Caco-2 (cell line): Measurements from ENCODE around the gene CHM. TPM values are rescaled to one million over a fixed set of nuclear protein-coding genes. Genes with fewer than 3 reads are reported as not detected.
A peak's percentile ranks its signal among the peaks of the same experiment; 100 is the strongest.

Source experiments
- BruUV-seq: library from RNA; stranded (reverse); fragments of 400-500 nt; replicated peaks from 2 replicates; lab custom pipeline; 2021; lab: Mats Ljungman, UMichigan
- CTCF ChIA-PET: fragments of 300-600 bp; sonication (Branson Sonifier 250); formaldehyde crosslinking; loops from one replicate; lab custom pipeline; 2022; ENCODE audit warnings: antibody characterized with exemption; lab: Charles Lee
- POLR2A ChIA-PET: fragments of 300-600 bp; sonication (Branson Sonifier 250); formaldehyde crosslinking; loops from one replicate; lab custom pipeline; 2022; ENCODE audit warnings: antibody characterized with exemption; lab: Charles Lee
- DNase-seq, 2 experiments: peaks; one replicate each; pipeline versions ENCODE4 v3.0.0 to v3.0.0-alpha.2; 2020 to 2022
- H3K27me3 ChIP-seq: replicated peaks from 2 replicates; pipeline ENCODE4 v1.6.0; 2011; ENCODE audit warnings: low read length; ENCODE audit not compliant: control insufficient read depth, insufficient read depth
- H3K36me3 ChIP-seq: 2 replicates; pipeline ENCODE4 v1.5.1; 2011; ENCODE audit warnings: low read length; ENCODE audit not compliant: control insufficient read depth, insufficient read depth
- H3K4me1 ChIP-seq: fragments of 250-450 bp; sonication (Bioruptor Pico); 2 replicates; pipeline ENCODE4 v1.5.1; 2020; ENCODE audit warnings: mild to moderate bottlenecking
- H3K4me3 ChIP-seq: 2 replicates; pipeline ENCODE4 v1.5.1; 2011; ENCODE audit warnings: low read depth, mild to moderate bottlenecking, control low read depth, low read length
- H3K9me3 ChIP-seq: fragments of 250-450 bp; sonication (Bioruptor Pico); 2 replicates; pipeline ENCODE4 v1.5.1; 2020; ENCODE audit warnings: mild to moderate bottlenecking, moderate library complexity
- H3K27ac Mint-ChIP-seq: one replicate; pipeline ENCODE4 v1.8.0; 2022; ENCODE audit warnings: mixed read lengths; ENCODE audit not compliant: unreplicated experiment
- H3K27me3 Mint-ChIP-seq: one replicate; pipeline ENCODE4 v1.8.0; 2022; ENCODE audit warnings: mixed read lengths; ENCODE audit not compliant: insufficient read depth, unreplicated experiment
- H3K36me3 Mint-ChIP-seq: one replicate; pipeline ENCODE4 v1.8.0; 2022; ENCODE audit warnings: mild to moderate bottlenecking, mixed read lengths; ENCODE audit not compliant: insufficient read depth, unreplicated experiment
- H3K4me1 Mint-ChIP-seq: one replicate; pipeline ENCODE4 v1.8.0; 2022; ENCODE audit warnings: low read depth, mixed read lengths; ENCODE audit not compliant: unreplicated experiment
- H3K4me3 Mint-ChIP-seq: one replicate; pipeline ENCODE4 v1.8.0; 2022; ENCODE audit warnings: mild to moderate bottlenecking, moderate library complexity, mixed read lengths; ENCODE audit not compliant: unreplicated experiment
- H3K9me3 Mint-ChIP-seq: one replicate; pipeline ENCODE4 v1.8.0; 2022; ENCODE audit warnings: mixed read lengths; ENCODE audit not compliant: unreplicated experiment
- intact Hi-C: fragments of 100-400 bp; cut with micrococcal nuclease; formaldehyde crosslinking; loops from one replicate; pipeline ENCODE4 v1.10.0; 2022; ENCODE audit not compliant: unreplicated experiment
- microRNA-seq: library from miRNA; unstranded; fragments of <30 nt; microRNA quantifications from one replicate; pipeline ENCODE4 v1.2.0, GENCODE V29; 2022
- total RNA-seq: library from RNA; stranded (reverse); gene quantifications from 2 replicates; pipeline ENCODE4 v1.2.3, GENCODE V29; 2022
- TF ChIP-seq, protein P1 (sequence below), 2 experiments: fragments of 200-600 bp in 1 of 2; IDR thresholded peaks; 1 replicate in 1 of 2; 2 replicates in 1 of 2; pipeline versions ENCODE4 v1.5.1 to v1.8.0; 2011 to 2022; ENCODE audit warnings: antibody characterized with exemption in 1 of 2, control low read depth in 1 of 2, inconsistent platforms in 1 of 2, low read depth in 1 of 2, low read length in 1 of 2, mild to moderate bottlenecking in 1 of 2, moderate library complexity in 1 of 2; ENCODE audit not compliant: insufficient read depth in 1 of 2, severe bottlenecking in 1 of 2, unreplicated experiment in 1 of 2

The CHM gene
- total RNA-seq, 1 experiment from 2014 or later = 24.0 TPM

DNA sequence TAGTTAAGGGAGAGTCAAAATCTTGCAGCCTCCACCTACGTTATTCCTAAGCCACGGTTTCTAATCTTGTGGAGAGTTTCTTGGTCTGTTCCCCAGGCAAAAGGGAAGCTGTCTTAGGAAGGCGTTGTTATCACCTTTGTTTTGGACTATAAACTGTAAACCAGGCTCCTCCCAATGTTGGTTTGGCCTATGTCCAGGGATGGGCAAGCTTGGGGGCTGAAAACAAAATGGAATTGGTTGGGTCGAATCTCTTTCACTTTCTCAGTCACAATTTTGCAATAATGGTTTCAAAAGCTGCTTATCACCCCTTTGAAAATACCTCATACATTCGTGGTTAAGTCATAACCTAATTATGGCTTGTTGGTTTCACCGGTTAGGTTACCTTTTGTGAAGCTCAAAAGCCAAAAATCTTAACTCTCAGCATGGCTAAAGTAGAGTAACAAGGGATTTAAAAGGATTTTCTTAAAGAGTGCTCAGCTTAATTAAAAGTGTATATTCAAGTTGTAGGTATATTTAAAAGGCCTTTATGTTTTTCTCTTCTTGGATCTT, 232.1 kb downstream of the CHM start:
- no peak overlapping the region for H3K4me3 Mint-ChIP-seq
- no peaks in the 10 kb centered on the region for H3K27me3 Mint-ChIP-seq
- ChIA-PET POLR2A (no interaction called here), CTCF (no interaction called here)
- no peaks in the 10 kb centered on the region for H3K4me1 ChIP-seq
- H3K36me3 Mint-ChIP-seq = no peaks in the 10 kb centered on the region
- H3K36me3 ChIP-seq = no peaks in the 10 kb centered on the region
- no peak overlapping the region for H3K4me3 ChIP-seq
- TF ChIP-seq, protein P1, sequence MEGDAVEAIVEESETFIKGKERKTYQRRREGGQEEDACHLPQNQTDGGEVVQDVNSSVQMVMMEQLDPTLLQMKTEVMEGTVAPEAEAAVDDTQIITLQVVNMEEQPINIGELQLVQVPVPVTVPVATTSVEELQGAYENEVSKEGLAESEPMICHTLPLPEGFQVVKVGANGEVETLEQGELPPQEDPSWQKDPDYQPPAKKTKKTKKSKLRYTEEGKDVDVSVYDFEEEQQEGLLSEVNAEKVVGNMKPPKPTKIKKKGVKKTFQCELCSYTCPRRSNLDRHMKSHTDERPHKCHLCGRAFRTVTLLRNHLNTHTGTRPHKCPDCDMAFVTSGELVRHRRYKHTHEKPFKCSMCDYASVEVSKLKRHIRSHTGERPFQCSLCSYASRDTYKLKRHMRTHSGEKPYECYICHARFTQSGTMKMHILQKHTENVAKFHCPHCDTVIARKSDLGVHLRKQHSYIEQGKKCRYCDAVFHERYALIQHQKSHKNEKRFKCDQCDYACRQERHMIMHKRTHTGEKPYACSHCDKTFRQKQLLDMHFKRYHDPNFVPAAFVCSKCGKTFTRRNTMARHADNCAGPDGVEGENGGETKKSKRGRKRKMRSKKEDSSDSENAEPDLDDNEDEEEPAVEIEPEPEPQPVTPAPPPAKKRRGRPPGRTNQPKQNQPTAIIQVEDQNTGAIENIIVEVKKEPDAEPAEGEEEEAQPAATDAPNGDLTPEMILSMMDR (IDR thresholded peaks at IDR 0.05; ENCODE audit: insufficient read depth in 1 of 2, low read depth in 1 of 2, low read length in 1 of 2, severe bottlenecking in 1 of 2, unreplicated experiment in 1 of 2) = no peak
- H3K9me3 Mint-ChIP-seq = peaks cover 19% of the 10 kb centered on the region
- no TSS peak for BruUV-seq
- no peaks in the 10 kb centered on the region for H3K4me1 Mint-ChIP-seq
- H3K9me3 ChIP-seq = no peaks in the 10 kb centered on the region
- no peak overlapping the region for H3K27ac Mint-ChIP-seq
- DNase-seq = no peak
- intact Hi-C loops = no loop called here
- H3K27me3 ChIP-seq = no peaks in the 10 kb centered on the region

Small RNA genes lying within 50 kb of the gene (microRNA-seq; reads per million reads assigned to microRNA genes)
- not detected for gene MIR1321
- 3,159 reads per million, percentile 94 among the genes with 10 or more reads in this experiment for gene MIR361

Other genes with a start within 250 kb of the CHM start
- gene DACH2, start 100.9 kb upstream of the CHM start, total RNA-seq = not detected in 2 replicates